Astrocyte of the cerebellum (primary cell): ENCODE measurements around the gene FIBCD1.
A peak's percentile ranks its signal among the peaks of the same experiment; 100 is the strongest.

ENCODE experiments used
- DNase-seq: peaks from one replicate; pipeline ENCODE4 v3.0.0-alpha.2; 2011; ENCODE audit warnings: low read depth
- H3K4me3 ChIP-seq: 2 replicates; pipeline ENCODE4 v1.5.1; 2011; ENCODE audit warnings: mild to moderate bottlenecking, low read depth, low read length, moderate library complexity
- CTCF ChIP-seq: IDR thresholded peaks from 2 replicates; pipeline ENCODE4 v1.5.1; 2012; ENCODE audit warnings: low read length, low read depth, moderate library complexity, mild to moderate bottlenecking; ENCODE audit errors: missing control alignments
- in situ Hi-C: cut with HindIII; loops from 2 replicates; pipeline ENCODE4 v1.10.0; 2017; ENCODE audit warnings: low sequenced_read_pairs

Gene FIBCD1

GRCh38 chr9:130938652-130939404 lies at the start of gene FIBCD1:
TSS of gene FIBCD1 (minus strand) at chr9:130939247. CDS start at chr9:130938607, 640 bp downstream.
- in situ Hi-C loops: no loop called here
- peak; percentile 31 for TF ChIP-seq CTCF
- peak within 1 kb of the TSS; percentile 48 for H3K4me3 ChIP-seq
- no peak for DNase-seq

- no peak overlapping the region for H3K4me3 ChIP-seq
- in situ Hi-C loops: no loop called here
- no peak for DNase-seq
- no peak for TF ChIP-seq CTCF
These were observed 49.3 kb upstream of the FIBCD1 start for GRCh38 chr9:130988400-130988747.

GRCh38 chr9:130987738-130988399 lies 48.8 kb upstream of the FIBCD1 start:
- no peak overlapping the region for H3K4me3 ChIP-seq
- no peak for DNase-seq
- TF ChIP-seq CTCF: no peak
- in situ Hi-C loops: no loop called here

- no peak for TF ChIP-seq CTCF
- in situ Hi-C loops: no loop called here
- DNase-seq: no peak
- no peak overlapping the region for H3K4me3 ChIP-seq
These were observed 48.0 kb upstream of the FIBCD1 start for GRCh38 chr9:130987054-130987453.

GRCh38 chr9:130986356-130986965 lies 47.4 kb upstream of the FIBCD1 start:
- H3K4me3 ChIP-seq: no peak overlapping the region
- TF ChIP-seq CTCF: no peak
- no peak for DNase-seq
- in situ Hi-C loops: no loop called here

- no peak overlapping the region for H3K4me3 ChIP-seq
- in situ Hi-C loops: no loop called here
- no peak for TF ChIP-seq CTCF
- no peak for DNase-seq
These were observed 46.6 kb upstream of the FIBCD1 start for GRCh38 chr9:130985606-130986162.
